A549 treated with CORT108297 at 1 μM for 4 hours (cell line): ENCODE results near the gene CALML6. TPM values are rescaled to one million over a fixed set of nuclear protein-coding genes. Genes with fewer than 3 reads are reported as not detected.

ENCODE experiments used
- total RNA-seq: library from RNA; stranded (reverse); fragments of 200-300 nt; extraction: Qiagen RNA extraction; gene quantifications from 5 replicates; pipeline ENCODE4 v1.2.3, GENCODE V29; 2022

CALML6 gene
- 0.15 to 0.39 TPM (median 0.24 TPM) in 5 replicates for total RNA-seq

GRCh38 chr1:1914971-1915692 lies at the start of gene CALML6:
TSS of gene CALML6 (plus strand) at chr1:1915260. CDS start at chr1:1915281, 21 bp downstream.

GRCh38 chr1:1890506-1891348 lies 24.3 kb upstream of the CALML6 start, which contains the start of gene GNB1:
TSS of gene GNB1 (minus strand) at chr1:1891087. CDS start at chr1:1825453, 65,634 bp downstream.

GRCh38 chr1:1918901-1919303 lies 3.8 kb downstream of the CALML6 start, which contains the start of gene TMEM52:
TSS of gene TMEM52 (minus strand) at chr1:1919279. CDS start at chr1:1919265, 14 bp downstream.

Other genes with a start within 250 kb of the CALML6 start
- gene SLC35E2B, start 222.5 kb upstream of the CALML6 start, total RNA-seq = 10.0 to 14.5 TPM (median 12.6 TPM) in 5 replicates
- 19.0 to 25.8 TPM (median 24.6 TPM) in 5 replicates for gene CDK11A, start 190.9 kb upstream of the CALML6 start, total RNA-seq
- gene NADK, start 136.8 kb upstream of the CALML6 start, total RNA-seq = 28.6 to 40.1 TPM (median 39.5 TPM) in 5 replicates
- gene GNB1, start 24.2 kb upstream of the CALML6 start, total RNA-seq = 161 to 208 TPM (median 194 TPM) in 5 replicates
- 0.44 to 1.3 TPM (median 0.72 TPM) in 5 replicates for gene TMEM52, start 4.0 kb downstream of the CALML6 start, total RNA-seq
- gene CFAP74, start 88.5 kb downstream of the CALML6 start, total RNA-seq = 0.06 to 0.08 TPM (median 0.07 TPM) in 3 of 5 replicates, not detected in the others
- gene GABRD, start 104.1 kb downstream of the CALML6 start, total RNA-seq = 0.16 to 0.77 TPM (median 0.60 TPM) in 5 replicates
- gene PRKCZ, start 135.2 kb downstream of the CALML6 start, total RNA-seq = 8.6 to 10.5 TPM (median 9.5 TPM) in 5 replicates